Muscle of arm (tissue), 12 donors: ENCODE data around the gene DEFB126. TPM values are rescaled to one million over a fixed set of nuclear protein-coding genes. Genes with fewer than 3 reads are reported as not detected.

Experiments
- polyA plus RNA-seq, 12 donors: library from polyadenylated mRNA; unstranded; fragments of 120-200 nt; gene quantifications; one replicate each; pipeline ENCODE4 v1.2.1, GENCODE V29; 2013; ENCODE audit not compliant: insufficient read length in 12 of 12

DEFB126 gene
- polyA plus RNA-seq, 12 donors, result not detected

Other genes with a start within 250 kb of the DEFB126 start
- gene DEFB125, start 54.9 kb upstream of the DEFB126 start, polyA plus RNA-seq, result not detected
- gene DEFB127, start 14.9 kb downstream of the DEFB126 start, polyA plus RNA-seq, result not detected
- not detected for gene DEFB128, start 47.1 kb downstream of the DEFB126 start, polyA plus RNA-seq
- gene DEFB129, start 84.7 kb downstream of the DEFB126 start, polyA plus RNA-seq, result not detected
- not detected for gene DEFB132, start 115.1 kb downstream of the DEFB126 start, polyA plus RNA-seq
- gene C20orf96, start 148.2 kb downstream of the DEFB126 start, polyA plus RNA-seq, result 10 to 100 TPM in 8 of 12 donors, 1 to 10 TPM in 3, not detected in 1; 8.2 to 18.4 (median 11.2) TPM
- gene ZCCHC3, start 155.0 kb downstream of the DEFB126 start, polyA plus RNA-seq, result 10 to 100 TPM in 11 of 12 donors, not detected in 1; 24.3 to 37.8 (median 28.0) TPM
- gene SOX12, start 183.0 kb downstream of the DEFB126 start, polyA plus RNA-seq, result 100 to 1,000 TPM in 1 of 12 donors, 10 to 100 TPM in 11; 15.4 to 181 (median 19.8) TPM
- gene NRSN2, start 204.5 kb downstream of the DEFB126 start, polyA plus RNA-seq, result 10 to 100 TPM in 11 of 12 donors, not detected in 1; 20.7 to 30.9 (median 24.9) TPM
- gene TRIB3, start 238.2 kb downstream of the DEFB126 start, polyA plus RNA-seq, result 1 to 10 TPM in 10 of 12 donors, not detected in 2; 2.1 to 4.0 (median 2.9) TPM